Left renal pelvis (tissue), 4 donors: Measurements from ENCODE around the gene HECTD3. TPM values are rescaled to one million over a fixed set of nuclear protein-coding genes. Genes with fewer than 3 reads are reported as not detected.
"Not testable (repeated sequence)": the region's sequence is repeated elsewhere in the genome, so short reads cannot be mapped to it uniquely, and the experiment has no call there.

Source experiments
- DNase-seq, 4 donors: peaks; one replicate each; pipeline ENCODE4 v3.0.0-alpha.2; 2013; ENCODE audit warnings: low read depth in 4 of 4, low spot score in 3 of 4
- polyA plus RNA-seq, 4 donors: library from polyadenylated mRNA; unstranded; fragments of 120-200 nt; gene quantifications; one replicate each; pipeline ENCODE4 v1.2.1, GENCODE V29; 2013; ENCODE audit not compliant: insufficient read length in 4 of 4

The HECTD3 gene
- polyA plus RNA-seq, 4 donors: 29.1 to 35.7 (median 33.2) TPM

DNA sequence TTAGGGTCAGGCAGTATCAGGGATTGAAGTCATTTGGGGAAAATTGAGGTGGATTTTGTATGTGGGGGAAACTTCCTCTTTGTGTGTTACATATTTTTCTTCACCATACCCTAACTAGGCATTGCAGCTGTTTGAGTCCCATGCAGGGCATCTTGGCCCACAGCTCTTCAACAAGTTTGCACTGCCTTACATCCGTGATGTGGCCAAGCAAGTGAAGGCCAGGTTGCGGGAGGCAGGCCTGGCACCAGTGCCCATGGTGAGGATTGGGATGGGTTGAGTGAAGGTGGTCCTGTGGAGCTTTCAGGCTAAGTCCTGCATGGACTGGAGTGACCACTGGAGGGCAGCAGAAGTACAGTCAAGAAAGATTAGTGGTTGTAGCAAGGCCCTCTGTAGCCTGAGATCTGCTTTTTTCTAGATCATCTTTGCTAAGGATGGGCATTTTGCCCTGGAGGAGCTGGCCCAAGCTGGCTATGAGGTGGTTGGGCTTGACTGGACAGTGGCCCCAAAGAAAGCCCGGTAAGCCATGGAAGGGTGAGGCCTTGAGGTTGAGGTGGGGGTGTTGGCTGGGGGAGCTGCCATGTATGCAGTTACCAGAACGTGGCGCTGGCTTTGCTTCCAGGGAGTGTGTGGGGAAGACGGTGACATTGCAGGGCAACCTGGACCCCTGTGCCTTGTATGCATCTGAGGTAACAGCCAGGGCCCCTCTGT lies 3.4 kb upstream of the HECTD3 start:
- DNase-seq: peak; percentile 62 to 73 (median 65)

DNA sequence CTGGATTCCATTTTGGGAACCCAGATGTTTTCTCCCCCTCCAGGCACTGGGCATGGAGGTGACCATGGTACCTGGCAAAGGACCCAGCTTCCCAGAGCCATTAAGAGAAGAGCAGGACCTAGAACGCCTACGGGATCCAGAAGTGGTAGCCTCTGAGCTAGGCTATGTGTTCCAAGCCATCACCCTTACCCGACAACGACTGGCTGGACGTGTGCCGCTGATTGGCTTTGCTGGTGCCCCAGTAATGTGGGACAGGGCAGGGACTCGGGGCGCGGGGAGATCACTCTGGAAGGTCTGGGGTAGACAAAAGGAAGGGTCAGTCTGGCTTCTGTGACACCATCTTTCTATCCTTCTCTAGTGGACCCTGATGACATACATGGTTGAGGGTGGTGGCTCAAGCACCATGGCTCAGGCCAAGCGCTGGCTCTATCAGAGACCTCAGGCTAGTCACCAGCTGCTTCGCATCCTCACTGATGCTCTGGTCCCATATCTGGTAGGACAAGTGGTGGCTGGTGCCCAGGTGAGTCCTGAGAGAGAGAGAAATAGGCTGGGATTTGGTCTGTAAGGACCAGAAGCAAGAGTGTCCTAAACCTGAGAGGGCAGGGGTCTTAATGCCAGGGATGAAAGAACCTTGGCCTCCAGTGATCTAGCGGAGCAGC lies 2.6 kb upstream of the HECTD3 start:
- DNase-seq: no peak

DNA sequence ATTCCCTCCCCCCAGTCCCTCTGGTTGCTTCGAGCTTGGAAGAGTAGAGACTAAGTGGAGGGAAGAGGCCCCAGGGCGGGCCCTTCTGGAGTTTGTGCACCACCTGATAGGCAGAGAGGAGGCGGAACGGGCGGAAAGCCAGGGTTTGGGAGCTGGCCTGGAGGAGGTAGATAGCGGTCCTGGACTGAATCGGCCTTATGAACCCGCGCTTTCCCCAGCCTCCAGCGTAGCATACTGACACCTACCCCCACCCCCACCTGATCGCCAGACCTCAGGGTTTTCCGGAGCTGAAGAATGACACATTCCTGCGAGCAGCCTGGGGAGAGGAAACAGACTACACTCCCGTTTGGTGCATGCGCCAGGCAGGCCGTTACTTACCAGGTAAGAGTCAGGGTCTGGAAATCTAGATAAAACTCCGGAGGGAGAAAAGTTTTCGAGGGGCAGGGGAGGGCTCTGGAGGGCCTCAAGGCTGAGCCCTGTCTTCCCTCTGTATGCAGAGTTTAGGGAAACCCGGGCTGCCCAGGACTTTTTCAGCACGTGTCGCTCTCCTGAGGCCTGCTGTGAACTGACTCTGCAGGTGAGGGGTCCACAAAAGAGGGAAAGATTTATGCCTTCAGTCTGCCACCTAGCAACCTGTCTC lies 1.6 kb upstream of the HECTD3 start:
- no peak for DNase-seq

DNA sequence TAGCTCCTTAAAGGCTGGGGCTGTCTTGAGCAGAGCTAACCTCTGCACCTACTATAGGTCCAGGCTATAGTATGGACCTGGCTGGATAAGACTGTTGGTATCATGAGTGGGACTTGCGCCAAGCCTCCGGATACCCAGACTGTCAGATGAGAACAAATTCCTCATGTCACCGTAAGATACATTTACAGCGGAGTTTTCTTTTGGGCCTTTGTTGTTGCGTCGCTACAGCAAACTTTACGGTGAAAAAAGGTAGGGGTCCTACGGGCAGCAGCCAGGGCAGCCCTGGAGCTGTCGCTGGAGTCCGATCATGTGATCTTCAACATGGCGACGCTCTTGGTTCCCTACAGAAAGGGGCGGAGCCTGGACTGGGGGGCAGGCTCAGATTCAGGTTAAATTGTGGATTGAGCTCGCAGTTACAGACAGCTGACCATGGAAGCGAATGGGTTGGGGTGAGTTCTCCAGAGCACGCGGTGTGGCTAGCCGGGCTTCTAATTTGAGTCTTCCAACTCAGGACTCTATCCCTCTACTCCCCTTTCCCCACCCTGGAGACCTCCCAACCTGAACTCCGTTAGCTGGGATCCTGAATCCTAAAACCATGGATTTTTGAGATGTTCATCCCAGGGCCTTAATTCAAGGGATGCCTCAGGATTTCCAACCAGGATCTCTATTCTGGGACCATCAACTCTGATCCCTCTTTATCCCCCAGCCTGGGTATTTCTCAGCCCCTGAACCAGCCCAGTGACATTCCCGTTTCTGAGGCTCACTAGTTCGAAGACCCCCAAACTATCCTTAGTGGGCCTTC lies 914 bp upstream of the HECTD3 start, which contains the start of gene UROD:
Gene UROD (plus strand): TSS at position 418 of the 802 bp plus-strand sequence. CDS start 12 bp downstream, at position 430.
- DNase-seq: peak; percentile 82 to 91 (median 88)

DNA sequence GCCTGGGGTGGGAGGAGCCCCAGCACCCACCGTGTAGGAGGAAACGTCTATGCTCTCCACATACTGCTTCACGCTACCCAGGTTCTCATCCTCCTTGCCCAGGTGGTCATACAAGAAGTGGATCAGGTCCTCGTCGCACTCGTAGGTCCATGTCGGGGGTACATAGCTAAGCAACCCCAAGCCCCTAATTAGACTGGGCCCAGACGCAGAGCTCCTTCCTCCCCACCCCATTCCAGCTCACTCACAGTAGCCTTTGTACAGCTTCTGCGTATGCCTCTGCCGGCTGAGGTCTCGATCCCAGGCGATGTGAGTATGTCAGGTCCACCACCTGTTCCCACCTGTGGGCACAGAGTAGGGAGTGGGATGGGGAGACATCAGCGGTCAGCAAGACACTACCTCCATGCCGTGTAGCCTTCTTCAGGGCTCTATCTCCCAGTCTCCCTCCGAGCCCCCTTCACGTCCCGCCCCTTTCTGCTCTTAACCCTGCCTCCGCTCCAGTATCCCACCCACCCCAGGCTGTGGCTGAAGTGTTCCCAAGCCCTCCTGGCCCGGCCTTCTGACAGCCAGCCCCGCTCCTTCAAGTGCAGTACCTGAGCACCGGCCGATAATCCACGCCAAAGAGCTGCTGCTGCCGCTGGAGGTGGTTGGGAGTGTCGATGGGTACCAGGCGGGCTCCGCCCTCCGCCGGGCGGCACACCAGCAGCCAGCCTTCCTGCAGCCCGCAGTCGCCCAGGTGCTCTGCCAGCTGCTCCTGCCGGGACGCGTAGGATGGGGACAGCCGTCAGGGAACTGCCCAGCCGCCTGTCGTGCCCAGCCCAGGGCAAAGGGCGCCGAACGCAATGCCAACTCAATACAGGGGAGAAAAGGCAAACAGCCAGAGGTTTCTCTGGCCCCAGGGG lies 919 bp downstream of the HECTD3 start:
- no peak for DNase-seq

DNA sequence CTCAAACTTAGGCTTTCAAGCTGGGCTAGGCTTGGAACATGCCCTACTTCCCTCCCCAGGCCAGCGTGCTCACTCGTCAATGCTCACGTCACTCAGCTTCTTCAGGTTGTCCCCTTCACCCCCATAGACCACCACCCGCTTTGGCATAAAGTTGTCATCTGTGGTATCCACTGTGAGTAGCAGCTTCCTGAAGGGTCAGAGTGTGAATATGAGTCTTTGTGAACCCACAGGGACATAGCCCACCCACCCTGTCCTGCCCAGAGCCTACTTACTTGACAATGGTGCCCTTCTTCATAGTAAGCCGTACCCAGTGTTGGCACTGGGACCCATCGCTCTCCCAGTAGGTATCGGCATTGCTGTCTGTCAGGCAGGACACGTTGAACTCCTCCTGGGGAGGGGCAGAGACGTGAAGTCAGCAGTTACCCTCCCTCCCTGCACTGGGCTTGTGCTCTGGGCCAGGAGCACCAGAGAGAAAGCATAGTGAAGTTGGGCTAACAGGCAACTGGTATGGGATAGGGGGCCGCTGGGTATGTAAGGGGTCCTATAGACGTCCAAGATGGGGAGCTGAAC lies 1.7 kb downstream of the HECTD3 start:
- DNase-seq: no peak

DNA sequence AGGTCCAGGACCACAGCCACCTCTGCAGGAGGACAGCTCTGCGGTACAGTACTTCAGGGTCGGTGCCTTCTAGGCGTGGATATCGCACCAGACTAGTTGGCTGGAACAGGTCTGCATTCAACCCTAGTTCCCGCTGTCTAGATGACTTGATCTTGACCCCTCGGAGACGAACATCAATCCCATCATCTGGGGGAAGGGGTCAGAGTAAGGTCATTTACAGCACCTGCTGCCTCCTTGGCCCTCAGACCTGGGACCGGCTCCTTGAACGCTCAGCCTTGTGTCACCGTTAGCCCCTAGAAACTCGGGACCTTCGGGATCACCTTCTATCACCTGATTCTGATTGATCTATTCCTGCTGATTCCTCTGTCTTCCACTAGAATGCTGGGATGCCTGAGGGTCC lies 2.6 kb downstream of the HECTD3 start:
- no peak for DNase-seq

DNA sequence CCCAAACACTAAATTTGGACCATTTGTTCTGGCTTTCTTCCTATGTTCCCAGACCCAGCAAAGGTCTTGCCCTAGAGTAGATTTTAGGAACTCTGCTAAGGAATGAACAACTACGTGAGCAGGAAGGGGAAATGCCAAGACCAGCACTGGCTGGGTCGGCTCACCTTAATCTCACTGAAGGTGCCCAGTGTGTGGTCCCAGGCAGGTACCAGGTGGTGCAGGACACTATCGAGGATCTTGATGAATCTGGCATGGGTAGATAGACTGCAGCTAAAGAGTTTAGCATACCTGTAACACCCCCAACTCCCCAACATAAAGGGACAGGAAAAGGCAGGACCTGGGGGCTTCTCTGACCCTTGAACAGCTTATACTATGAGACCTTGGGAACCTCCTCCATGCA lies 3.0 kb downstream of the HECTD3 start:
- no peak for DNase-seq

DNA sequence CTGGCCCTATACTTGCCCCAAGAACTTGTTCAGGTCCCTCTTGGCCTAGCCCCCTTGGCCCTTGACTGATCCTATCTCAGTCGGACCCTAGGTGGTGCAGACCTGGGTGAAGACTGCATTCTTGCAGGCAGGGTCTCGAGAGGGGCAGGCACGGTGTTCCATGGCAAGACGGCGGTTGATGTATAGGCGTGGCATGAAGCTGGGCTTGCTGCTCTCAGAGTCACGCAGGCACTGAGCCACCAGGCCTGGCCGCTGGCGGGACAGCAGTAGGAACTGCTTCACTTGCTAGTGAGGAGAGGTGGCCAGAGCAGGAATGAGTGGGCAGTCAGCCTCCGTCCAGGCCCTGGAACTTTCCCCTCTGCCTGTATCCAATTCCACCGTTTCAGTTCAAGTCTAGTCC lies 3.8 kb downstream of the HECTD3 start:
- no peak for DNase-seq

DNA sequence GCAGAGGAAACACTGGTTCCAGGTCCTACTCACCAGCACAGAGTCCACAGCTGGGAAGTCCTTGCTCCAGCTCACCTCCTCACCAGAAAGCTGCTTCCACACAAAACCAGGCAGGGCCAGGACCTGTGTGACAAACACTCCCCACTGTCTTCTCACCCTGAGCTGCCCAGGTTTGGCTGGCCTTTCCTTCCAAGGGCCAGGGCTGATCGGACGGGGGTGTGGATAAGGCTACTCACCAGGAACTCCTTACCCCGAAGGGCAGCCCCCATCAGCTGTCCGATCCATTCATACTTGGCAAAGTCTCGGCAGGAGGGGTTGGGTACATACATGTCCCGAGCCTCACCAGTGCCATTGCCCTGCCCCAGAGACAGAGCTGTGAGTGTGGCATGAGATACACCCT lies 5.4 kb downstream of the HECTD3 start:
- DNase-seq: no peak

DNA sequence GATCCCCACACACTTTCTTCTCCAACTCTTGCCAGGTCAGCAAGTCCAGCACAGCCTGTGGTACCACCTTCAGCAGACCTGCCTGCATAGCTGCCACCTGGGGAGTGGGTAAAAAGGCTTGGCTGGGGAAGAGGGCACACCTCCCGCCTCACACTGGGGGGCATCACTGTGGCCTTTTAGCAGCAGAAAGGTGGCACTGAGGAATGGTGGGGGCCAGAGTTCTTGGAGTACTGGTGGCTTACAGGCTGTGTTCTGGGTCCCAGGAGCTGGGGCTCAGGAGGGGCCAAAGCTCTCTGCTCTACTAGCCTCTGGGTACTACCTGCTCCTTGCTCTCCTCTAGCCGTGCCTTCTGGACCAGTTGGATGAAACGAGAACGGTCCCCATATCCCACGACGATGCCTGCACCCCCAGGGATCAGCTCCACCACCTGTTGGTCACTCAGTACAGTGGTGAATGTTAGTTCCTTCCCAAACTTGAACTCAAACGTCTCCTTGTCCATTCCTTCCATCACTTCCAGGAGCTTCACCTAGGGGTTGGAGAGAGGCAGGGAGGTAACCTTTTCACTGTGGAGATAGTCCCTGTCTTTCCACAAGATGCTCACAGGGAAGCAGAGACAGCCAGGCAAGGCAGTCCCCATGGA lies 6.7 kb downstream of the HECTD3 start:
- DNase-seq: no peak

DNA sequence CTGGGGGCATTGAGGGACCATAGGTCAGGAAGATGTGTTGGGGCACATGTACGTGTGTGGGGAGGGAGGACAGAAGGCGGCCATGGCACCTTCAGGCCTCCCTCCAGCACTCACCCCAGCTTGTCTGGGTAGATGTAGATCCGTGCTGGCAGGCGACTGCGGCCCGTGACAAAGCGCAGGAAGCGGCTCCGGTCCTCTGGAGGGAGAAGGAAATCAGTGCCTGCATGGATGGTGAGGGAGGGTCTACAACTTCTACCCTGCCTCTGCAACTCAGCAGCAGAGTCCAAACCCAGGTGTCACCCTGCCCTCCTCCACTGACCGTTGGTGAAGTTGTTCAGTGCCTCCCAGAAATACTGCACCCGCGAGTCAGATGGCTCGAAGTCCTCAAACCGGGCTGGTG lies 7.4 kb downstream of the HECTD3 start:
- no peak for DNase-seq

DNA sequence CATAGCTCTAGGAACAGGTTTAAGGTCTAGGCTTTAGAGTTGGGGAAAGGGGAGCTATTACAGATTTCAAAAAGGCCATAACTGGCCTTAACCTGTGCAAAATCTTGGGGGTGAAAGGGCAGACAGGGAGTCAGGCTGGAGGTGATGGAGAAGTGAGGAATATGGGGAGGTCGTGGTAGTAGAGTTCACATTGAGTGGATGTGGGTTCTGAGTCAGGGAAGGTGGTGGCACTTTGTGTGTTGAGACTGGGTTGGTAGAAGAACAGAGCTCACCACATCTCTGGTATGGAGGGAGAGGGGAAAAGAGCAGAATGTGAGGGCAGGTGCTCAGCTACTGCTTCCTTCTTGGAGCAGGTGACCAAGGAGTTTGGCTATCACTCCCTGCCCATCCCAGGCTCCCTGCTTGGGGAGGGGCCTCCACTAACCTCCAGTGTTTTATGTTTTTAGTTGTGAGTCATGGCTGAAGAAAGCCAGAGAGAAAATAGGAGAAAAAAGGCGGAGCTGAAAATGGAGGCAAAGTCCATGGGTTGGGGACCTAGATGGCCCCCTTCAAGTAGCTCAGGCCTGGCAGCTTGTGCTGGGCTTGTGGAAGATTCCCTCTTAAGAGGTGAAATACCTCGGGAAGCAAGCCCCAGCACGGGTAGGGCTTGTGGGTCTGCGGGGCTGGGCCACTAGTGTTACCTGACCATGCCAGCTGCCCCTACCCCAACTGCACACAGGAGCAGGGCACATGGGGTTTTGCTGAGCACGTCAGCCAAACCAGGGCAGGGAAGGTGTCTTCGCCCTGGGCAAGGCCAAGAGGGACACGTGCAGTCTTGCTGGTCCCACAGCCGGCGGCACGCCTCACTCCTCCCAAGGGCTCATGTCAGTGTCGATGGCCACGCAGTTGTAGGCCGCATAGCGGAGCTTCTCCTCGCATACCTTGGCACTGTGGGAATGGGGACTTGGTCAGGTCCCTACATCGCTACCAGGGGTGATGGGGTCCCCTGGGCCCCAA lies 8.2 kb downstream of the HECTD3 start:
- DNase-seq: no peak

DNA sequence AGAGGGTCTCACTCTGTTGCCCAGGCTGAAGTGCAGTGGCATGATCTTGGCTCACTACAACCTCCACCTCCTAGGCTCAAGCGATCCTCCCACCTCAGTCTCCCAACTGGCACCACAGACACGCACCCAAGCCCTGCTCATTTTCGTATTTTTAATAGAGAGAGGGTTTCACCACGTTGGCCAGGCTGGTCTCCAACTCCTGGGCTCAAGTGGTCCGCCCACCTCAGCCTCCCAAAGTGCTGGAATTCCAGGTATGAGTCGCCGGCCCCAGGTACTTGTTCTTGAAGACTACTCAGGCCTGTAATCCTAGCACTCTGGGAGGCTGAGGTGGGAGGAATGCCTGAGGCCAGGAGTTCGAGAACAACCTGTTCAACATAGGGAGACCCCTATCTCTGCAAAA lies 9.5 kb downstream of the HECTD3 start:
- DNase-seq: not testable (repeated sequence)

DNA sequence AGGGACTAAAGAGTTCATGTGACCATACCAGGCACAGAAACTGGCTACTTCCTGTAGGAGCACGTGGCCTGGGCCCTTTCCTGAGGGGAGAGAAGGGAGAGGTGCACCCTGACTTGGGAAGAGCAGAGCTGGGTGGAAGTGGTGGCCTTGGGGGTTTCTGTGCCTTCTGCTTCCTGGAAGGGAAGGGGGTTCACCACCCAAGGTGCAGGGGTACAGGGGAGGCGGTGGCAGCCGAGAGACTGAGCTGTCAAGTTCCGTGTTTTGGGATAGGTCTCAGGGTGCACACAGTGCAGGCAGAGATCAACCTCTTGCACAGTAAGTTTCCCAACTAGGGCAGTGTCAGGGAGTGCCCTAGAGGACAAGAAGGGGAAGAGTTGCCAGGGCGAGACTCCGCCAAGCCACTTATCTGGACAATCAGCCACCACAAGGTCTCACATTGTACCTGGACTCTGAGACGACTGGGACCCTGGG lies 10.1 kb downstream of the HECTD3 start:
- no peak for DNase-seq

DNA sequence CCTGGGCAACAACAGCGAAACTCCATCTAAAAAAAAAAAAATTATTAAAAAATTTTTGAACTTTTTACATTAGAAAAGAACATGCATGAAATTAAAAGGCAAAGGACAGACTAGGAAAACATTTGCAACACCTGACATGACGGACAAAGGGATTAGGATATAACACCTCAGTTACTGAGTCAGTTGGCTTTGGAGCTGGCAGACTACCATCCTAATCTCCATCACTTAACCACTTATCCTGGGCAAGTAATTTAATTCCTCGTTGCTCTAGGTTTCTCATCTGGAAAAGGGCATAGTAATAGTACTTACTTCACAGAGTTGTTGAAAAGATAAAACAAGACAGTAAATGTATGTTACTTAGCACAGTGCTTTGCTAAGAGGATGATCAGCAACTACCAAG lies 11.9 kb downstream of the HECTD3 start:
- no peak for DNase-seq

DNA sequence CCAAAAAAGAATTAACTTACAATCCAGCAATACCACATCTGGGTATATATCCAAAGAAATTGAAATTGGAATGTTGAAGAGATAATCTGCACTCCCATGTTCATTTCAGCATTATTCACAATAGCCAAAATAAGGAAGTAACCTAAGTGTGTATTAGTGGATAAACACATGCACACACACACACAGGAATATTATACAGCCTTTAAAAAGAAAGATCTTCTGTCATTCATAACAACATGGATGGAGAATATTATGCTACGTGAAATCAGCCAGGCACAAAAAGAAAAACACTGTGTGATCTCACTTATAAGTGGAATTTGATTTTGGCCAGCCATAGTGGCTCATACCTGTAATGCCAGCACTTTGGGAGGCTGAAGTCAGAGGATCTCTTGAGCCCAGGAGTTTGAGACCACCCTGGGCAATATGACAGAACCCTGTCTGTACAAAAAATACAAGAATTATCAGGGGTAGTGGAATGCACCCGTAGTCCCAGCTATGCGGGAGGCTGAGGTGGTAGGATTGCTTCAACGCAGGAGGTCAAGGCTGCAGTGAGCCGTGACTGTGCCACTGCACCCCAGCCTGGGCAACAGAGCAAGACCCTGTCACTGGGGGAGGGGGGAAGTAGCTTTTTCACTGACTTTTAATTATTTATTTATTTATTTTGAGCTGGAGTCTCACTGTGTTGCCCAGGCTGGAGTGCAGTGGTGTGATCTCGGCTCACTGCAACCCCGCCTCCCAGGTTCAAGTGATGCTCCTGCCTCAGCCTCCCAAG lies 15.5 kb downstream of the HECTD3 start:
- DNase-seq: no peak
